Stimulated activated memory B cell treated with anti-CD40 and anti-IgM and Interleukin-4, amounts not matched to agents 10 μg/mL and 1 μg/mL and 100 μg/mL, for 72 hours (primary cell): ENCODE results near the gene TSBP1.

Source experiments
- ATAC-seq: fragments of 150-1000 bp; cut with Tn5 transposase; 2 replicates; pipeline ENCODE4 v1.10.0; 2021
- H3K27ac Mint-ChIP-seq: one replicate; pipeline ENCODE4 v1.8.0; 2022; ENCODE audit warnings: mild to moderate bottlenecking, mixed read lengths
- H3K27me3 Mint-ChIP-seq: one replicate; pipeline ENCODE4 v1.8.0; 2022; ENCODE audit warnings: mixed read lengths
- H3K36me3 Mint-ChIP-seq: one replicate; pipeline ENCODE4 v1.8.0; 2022; ENCODE audit warnings: mixed read lengths
- H3K4me1 Mint-ChIP-seq: one replicate; pipeline ENCODE4 v1.8.0; 2022; ENCODE audit warnings: mixed read lengths
- H3K4me3 Mint-ChIP-seq: one replicate; pipeline ENCODE4 v1.8.0; 2022; ENCODE audit warnings: mild to moderate bottlenecking, moderate library complexity, mixed read lengths
- H3K9me3 Mint-ChIP-seq: one replicate; pipeline ENCODE4 v1.8.0; 2022; ENCODE audit warnings: mixed read lengths

The TSBP1 gene, protein sequence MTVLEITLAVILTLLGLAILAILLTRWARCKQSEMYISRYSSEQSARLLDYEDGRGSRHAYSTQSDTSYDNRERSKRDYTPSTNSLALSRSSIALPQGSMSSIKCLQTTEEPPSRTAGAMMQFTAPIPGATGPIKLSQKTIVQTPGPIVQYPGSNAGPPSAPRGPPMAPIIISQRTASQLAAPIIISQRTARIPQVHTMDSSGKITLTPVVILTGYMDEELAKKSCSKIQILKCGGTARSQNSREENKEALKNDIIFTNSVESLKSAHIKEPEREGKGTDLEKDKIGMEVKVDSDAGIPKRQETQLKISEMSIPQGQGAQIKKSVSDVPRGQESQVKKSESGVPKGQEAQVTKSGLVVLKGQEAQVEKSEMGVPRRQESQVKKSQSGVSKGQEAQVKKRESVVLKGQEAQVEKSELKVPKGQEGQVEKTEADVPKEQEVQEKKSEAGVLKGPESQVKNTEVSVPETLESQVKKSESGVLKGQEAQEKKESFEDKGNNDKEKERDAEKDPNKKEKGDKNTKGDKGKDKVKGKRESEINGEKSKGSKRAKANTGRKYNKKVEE

DNA sequence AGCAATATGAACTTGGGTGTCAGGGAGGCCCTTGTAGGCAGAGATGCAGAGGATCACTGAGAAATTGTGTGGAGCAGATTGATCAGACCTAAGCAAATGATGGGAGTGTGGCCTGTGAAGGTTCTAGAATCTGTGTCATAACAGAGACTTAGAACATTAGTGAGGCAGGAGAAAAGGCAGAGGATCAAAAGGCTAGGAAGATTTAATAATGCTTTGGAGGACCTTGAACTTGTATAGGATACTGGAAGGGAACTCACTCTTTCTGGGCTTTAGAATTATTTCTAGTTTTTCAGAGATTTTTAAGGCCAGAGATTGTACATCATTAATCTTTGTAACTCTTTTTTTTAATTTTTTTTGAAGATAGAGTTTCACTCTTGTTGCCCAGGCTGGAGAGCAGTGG, at the start of gene TSBP1:
TSS of gene TSBP1 (minus strand) at position 101 of the 400 bp plus-strand sequence. CDS start 197 bp downstream, outside the sequence.
- Mint-ChIP-seq H3K9me3 (no peaks in the 10 kb centered on the region), H3K27me3 (peaks cover 9% of the 10 kb centered on the region), H3K4me3 (no peak within 1 kb of the TSS), H3K27ac (no peak within 1 kb of the TSS), H3K4me1 (peaks cover 16% of the 10 kb centered on the region), H3K36me3 (no peaks in the 10 kb centered on the region)
- ATAC-seq: no peak

DNA sequence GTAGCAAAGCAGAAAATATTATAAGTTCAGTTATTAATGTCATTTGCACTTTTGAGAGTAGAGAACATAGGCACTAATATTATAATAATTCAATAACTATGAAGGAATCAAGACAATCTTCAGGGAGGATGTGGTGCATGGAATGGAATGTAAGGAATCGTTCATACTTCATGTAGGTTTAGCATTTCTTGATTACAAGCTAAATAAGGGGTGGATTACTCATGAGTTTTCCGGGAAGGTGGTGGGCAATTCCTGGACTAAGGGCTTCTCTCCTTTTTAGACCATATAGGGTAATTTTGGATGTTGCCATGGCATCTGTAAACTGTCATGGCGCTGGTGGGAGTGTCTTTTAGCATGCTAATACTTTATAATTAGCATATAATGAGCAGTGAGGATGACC, 44.3 kb upstream of the TSBP1 start:
- Mint-ChIP-seq H3K9me3 (no peaks in the 10 kb centered on the region), H3K36me3 (no peaks in the 10 kb centered on the region), H3K4me3 (no peak overlapping the region), H3K4me1 (peaks cover 20% of the 10 kb centered on the region), H3K27ac (no peak overlapping the region), H3K27me3 (peaks cover 19% of the 10 kb centered on the region)
- no peak for ATAC-seq

DNA sequence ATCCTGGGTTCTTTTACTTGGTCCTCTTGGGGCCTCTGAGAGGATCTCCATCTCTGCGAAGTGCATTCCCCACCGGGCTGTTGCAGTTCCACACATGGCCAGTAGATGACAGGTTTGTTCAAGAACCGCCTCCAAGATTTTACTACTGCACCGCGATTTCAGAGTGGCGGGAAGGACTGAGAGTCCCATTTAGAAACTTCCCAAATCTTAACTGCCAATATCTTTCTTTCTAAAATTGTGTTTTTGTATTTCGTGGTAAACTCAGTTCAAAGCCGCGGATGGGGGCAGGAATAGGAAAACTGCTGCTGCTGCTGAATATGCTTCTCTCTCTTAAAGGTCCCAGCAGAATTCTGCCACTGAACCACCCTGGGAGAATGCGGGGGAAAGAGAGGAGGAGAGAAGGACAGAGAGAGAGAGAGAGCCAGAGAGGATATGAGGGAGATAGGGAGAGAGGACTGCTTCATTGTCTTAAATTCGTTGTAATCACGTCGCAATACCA, 43.9 kb upstream of the TSBP1 start:
- Mint-ChIP-seq H3K4me1 (peaks cover 20% of the 10 kb centered on the region), H3K27me3 (peaks cover 19% of the 10 kb centered on the region), H3K27ac (no peak overlapping the region), H3K4me3 (peak overlapping the region; percentile 1), H3K9me3 (no peaks in the 10 kb centered on the region), H3K36me3 (no peaks in the 10 kb centered on the region)
- peak; percentile 64 for ATAC-seq

DNA sequence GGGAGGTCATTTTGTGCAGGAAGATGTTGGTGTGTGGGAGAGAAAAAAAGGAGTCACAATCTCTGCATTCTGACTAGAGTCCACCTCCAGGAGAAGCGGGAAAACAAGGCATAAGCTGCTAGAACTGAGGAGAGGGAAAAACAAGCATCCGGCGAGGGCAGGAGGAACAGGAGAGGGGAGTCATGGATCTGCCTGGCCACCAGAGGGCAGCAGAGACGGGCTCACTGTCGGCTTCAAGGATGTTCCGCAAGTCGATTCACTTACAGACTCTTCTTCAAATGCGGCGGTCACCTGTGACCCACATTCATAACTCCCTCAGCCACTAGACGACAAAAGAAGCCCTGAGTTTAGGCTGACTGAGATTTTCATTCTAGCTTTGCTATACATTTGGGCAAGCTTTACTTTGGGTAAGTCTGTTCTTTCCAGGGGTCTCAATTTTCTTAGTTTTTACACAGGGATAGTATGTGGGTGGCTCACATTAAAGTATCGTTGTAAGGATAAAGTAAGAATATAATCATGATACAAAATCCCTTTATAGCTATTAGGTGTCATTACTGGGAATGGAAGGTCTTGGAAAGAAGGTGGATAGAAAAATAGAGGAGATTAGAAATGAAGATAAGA, 41.8 kb upstream of the TSBP1 start:
- Mint-ChIP-seq H3K4me1 (peaks cover 20% of the 10 kb centered on the region), H3K4me3 (peak overlapping the region; percentile 37), H3K36me3 (no peaks in the 10 kb centered on the region), H3K27me3 (peaks cover 19% of the 10 kb centered on the region), H3K27ac (peak overlapping the region; percentile 5), H3K9me3 (no peaks in the 10 kb centered on the region)
- peak; percentile 93 for ATAC-seq

DNA sequence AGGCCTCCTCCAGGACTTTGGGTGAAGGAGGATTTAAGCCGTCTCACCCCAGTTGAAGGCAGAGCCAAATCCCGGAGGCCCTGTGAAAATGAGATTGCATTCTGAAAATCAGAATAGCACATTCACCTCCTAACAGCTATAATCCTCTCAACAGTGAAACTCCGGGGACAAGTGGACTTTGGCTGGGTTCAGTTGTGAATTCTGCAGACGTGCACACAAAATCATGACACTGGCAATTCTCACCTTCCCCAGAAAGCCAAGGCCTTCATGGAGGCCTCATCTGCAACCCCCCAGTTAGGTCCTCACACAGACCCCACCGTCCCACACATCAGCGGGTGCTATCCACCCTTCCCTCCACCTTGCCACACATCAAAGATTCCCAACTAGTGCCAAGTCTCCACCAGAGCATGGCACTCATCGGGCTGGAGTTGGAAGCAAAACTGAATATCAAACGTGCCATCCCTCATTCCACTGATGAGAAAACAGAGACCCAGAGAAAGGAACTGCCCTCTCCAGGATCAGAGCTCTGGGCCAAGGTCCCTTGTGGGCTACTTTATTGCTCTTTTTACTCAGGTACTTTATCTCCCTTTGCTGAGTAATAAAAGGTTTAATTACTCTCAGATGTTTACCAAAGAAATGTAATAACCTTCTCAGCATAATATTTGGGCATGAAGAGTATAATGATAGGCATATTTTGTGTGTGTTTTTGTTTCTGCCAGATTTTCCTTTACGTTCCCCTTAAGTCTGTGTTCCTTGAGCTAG, 40.0 kb upstream of the TSBP1 start:
- no peaks in the 10 kb centered on the region for H3K36me3 Mint-ChIP-seq
- peaks cover 25% of the 10 kb centered on the region for H3K27me3 Mint-ChIP-seq
- H3K27ac Mint-ChIP-seq: peak overlapping the region; percentile 43
- no peaks in the 10 kb centered on the region for H3K9me3 Mint-ChIP-seq
- peaks cover 20% of the 10 kb centered on the region for H3K4me1 Mint-ChIP-seq
- ATAC-seq: no peak
- no peak overlapping the region for H3K4me3 Mint-ChIP-seq

DNA sequence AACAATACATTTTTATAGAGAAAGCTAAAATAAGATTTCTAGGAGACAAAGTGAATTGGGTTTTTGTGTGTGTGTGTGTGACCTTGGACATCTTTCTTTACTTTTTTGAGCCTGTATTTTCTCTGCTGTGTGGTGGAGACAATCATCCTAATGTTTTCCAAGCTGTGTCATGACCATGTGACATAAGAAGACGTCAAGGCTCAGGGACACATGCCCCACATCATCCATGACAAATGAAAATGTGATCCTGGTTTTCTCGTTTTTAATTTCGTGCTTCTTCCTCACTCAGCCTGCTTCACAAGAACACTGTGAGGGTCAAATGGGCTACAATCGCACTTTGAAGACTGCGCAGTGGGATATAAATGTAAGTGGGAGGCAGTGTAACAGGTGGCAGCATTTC, 39.2 kb upstream of the TSBP1 start:
- no peak overlapping the region for H3K4me3 Mint-ChIP-seq
- H3K27me3 Mint-ChIP-seq: peaks cover 23% of the 10 kb centered on the region
- no peaks in the 10 kb centered on the region for H3K36me3 Mint-ChIP-seq
- no peak for ATAC-seq
- no peak overlapping the region for H3K27ac Mint-ChIP-seq
- H3K4me1 Mint-ChIP-seq: peaks cover 19% of the 10 kb centered on the region
- H3K9me3 Mint-ChIP-seq: no peaks in the 10 kb centered on the region

DNA sequence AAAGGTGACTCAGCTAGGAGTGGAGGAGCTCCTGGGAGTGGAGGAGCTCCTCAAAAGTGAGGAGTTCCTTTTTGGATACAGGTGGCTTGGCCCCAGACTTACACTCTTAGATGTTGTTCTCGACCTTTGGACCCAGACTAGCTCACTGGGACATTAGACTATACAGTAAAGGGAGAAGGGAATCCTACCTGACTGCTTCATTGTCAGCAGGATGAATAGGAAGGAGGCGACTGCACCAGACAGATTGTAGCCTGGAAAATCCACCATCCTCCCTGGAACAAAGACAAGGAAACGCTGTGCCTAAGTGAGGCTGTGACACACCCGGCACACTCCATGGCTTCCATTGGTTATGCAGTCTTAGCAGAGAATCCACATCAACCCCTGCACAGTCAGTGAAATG, 35.2 kb upstream of the TSBP1 start, which contains the start of gene BTNL2:
TSS of gene BTNL2 (minus strand) at position 325 of the 400 bp plus-strand sequence. CDS start at position 267, 58 bp downstream.
- Mint-ChIP-seq H3K4me1 (peaks cover 5% of the 10 kb centered on the region), H3K9me3 (no peaks in the 10 kb centered on the region), H3K27ac (no peak within 1 kb of the TSS), H3K4me3 (no peak within 1 kb of the TSS), H3K27me3 (peaks cover 7% of the 10 kb centered on the region), H3K36me3 (no peaks in the 10 kb centered on the region)
- ATAC-seq: no peak

DNA sequence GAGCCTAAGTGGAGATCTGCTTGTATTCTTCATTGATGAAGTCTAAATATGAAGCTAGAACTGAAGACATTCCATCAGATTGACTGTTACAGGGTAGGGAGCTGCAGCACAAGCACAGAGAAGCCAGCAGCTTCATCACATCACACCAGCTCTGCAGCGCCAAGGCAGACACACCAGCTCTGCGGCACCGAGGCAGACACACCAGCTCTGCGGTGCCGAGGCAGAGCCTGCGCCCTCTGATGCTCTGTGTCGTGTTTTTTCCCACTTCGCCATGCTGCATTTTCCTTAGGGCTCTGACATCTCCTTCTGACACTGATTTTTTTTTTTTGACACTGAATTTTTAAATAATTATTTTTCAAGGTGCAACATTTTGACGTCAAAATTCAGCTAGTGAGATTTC, 34.5 kb upstream of the TSBP1 start:
- no peaks in the 10 kb centered on the region for H3K9me3 Mint-ChIP-seq

DNA sequence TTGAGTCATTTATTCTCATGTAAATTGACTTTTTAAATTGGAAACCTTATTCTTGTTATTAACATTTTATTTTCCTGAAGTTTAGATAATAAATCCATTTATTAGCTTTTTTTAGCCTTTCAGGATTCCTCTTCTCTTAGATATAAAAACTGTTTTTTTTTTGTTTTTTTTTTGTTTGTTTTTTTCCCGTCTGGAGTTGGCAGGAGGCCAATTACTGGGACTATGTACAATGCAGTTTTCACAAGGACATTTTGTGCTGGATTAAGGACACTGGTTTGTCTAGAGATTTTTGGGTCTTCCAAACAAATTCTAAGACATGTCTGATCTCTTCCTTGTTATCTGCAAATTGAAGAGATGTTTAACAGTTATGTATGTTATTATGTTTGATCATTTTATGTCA, 34.0 kb upstream of the TSBP1 start:
- Mint-ChIP-seq H3K9me3 (no peaks in the 10 kb centered on the region), H3K27me3 (peaks cover 7% of the 10 kb centered on the region)

More for the DNA sequence above, 34.5 kb upstream of the TSBP1 start:
- Mint-ChIP-seq H3K27me3 (peaks cover 7% of the 10 kb centered on the region), H3K4me1 (peaks cover 9% of the 10 kb centered on the region), H3K27ac (no peak overlapping the region), H3K36me3 (no peaks in the 10 kb centered on the region), H3K4me3 (no peak overlapping the region)
- ATAC-seq: no peak

DNA sequence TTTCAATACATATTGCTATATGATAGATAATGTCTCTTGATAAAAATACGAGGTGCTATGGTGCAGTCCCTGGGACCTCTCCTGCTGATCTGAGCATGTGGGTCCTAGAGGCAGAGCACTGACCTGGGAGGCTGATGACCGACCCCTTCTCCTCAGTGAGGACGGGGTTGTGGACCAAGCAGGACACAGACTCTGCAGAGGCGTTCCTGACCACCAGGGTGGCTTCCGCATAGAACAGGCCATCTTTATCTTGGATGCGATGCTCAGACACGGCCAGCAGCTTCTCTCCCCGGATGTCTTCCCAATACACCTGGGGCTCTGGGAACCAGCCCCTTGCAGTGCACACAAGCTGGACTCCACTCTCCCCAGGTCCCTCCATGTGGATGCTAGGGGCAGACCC, 31.1 kb upstream of the TSBP1 start:
- Mint-ChIP-seq H3K4me1 (peaks cover 16% of the 10 kb centered on the region), H3K9me3 (no peaks in the 10 kb centered on the region), H3K4me3 (no peak overlapping the region), H3K36me3 (no peaks in the 10 kb centered on the region), H3K27me3 (no peaks in the 10 kb centered on the region), H3K27ac (no peak overlapping the region)
- ATAC-seq: no peak

More for the DNA sequence above, 34.0 kb upstream of the TSBP1 start:
- Mint-ChIP-seq H3K4me3 (no peak overlapping the region), H3K36me3 (no peaks in the 10 kb centered on the region), H3K27ac (no peak overlapping the region), H3K4me1 (peaks cover 9% of the 10 kb centered on the region)
- ATAC-seq: no peak

DNA sequence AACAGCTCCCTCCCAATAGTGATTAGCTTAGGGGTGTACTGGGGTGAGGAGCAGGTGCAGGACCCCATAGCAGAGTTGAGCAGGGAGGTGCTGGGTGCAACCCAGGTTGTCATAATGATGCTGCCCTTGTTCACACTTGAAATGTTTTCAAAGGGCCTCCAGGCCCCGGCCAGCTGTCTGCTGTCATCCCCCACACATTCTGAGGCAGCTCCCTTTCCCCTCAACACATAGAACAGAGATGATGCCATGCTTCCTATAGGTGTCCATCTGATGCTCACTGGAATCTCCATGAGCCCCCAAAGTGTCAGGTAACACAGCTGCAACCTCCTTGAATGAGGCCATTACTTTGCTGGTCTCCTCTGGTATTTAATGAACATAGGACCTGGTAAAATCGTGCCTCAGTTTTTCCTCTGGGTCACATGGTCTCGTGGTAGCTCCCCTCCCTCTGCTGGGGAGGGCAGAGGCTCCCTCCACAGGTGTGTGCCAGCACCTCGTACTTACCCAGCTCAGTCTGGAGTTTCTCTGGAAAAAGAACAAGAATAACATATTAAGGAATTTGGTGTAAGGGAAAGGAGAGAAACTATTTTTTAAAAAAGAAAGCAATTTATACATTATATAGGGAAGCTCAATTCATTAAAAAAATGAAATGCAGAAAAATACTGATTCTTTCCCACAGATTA, 29.7 kb upstream of the TSBP1 start:
- H3K4me3 Mint-ChIP-seq: no peak overlapping the region
- H3K36me3 Mint-ChIP-seq: no peaks in the 10 kb centered on the region
- H3K4me1 Mint-ChIP-seq: peaks cover 25% of the 10 kb centered on the region
- H3K27me3 Mint-ChIP-seq: no peaks in the 10 kb centered on the region
- no peak for ATAC-seq
- no peaks in the 10 kb centered on the region for H3K9me3 Mint-ChIP-seq
- no peak overlapping the region for H3K27ac Mint-ChIP-seq

DNA sequence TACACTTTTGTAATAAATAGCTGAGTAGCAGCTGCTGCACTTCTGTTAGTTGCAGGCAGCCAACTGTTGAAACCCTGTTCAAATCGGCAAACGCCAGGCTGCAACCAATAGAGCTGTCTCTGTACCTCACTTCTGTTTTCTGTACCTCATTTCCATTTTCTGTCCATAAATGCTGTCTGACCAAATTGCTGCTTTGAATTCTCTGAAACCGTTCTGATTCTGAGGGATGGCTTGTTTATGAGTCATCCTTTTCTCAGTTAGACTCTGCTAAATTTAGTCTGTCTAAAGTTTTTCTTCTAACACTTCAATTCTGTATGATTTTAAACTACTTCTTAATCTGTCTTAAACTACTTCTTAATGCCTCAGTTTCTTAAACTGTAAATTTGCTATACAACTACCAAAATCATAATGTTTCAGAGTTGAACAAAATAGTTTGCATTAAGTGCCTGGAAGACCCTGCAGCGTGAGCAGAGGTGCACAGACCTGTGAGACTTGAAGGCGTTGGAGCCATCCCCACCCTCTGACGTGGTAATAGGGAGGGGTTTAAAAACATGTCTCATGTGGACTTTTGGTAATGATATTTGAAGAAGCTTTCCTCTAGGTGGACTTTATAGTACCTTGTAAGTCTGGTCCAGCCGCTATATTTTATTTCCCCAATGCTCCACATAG, 25.7 kb upstream of the TSBP1 start:
- Mint-ChIP-seq H3K4me1 (peaks cover 35% of the 10 kb centered on the region), H3K27me3 (no peaks in the 10 kb centered on the region), H3K9me3 (no peaks in the 10 kb centered on the region), H3K36me3 (no peaks in the 10 kb centered on the region), H3K4me3 (peak overlapping the region; percentile 54), H3K27ac (peak overlapping the region; percentile 66)
- peak; percentile 95 for ATAC-seq

DNA sequence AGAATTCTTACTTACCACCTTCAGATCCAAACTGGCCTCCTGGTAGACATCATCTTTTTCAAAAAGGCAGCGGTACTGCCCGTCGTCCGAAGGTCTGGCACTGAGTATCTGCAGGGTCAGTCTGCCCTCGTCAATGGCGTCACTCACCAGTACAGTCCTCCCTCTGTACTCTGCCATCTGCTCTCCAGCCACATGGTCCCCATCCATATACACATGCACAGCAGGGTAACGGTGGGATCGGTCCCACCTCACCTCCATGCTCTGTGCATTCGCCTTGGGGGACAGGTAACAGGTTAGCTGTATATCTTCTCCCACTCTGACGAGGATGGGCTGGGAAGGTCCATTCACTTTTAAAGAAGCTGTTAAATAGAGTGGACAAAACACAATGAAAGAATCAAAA, 24.3 kb upstream of the TSBP1 start:
- ATAC-seq: no peak
- Mint-ChIP-seq H3K9me3 (no peaks in the 10 kb centered on the region), H3K27me3 (no peaks in the 10 kb centered on the region), H3K36me3 (no peaks in the 10 kb centered on the region), H3K27ac (peak overlapping the region; percentile 66), H3K4me1 (peaks cover 31% of the 10 kb centered on the region), H3K4me3 (no peak overlapping the region)
